Measurements from ENCODE around the gene ARHGAP12.

The ARHGAP12 gene

DNA sequence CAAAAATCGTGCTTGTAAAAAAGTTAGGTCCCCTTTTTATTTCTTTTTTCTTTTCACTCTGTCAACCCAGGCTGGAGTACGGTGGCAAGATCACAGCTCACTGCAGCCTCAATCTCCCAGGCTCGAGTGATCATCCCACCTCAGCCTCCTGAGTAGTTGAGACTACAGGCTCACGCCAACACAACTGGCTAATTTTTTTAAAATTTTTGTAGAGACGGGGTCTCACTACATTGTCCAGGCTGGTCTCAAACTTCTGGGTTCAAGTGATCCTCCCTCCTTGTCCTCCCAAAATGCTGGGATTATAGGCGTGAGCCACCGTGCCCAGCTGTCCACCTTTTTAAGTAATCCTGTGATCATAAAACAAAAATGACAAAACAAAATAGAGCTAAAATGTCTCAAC lies 19.4 kb upstream of the ARHGAP12 start:
- no peak for DNase-seq (ENCODE audit: low read depth in 2 of 2, low spot score in 1 of 2)

DNA sequence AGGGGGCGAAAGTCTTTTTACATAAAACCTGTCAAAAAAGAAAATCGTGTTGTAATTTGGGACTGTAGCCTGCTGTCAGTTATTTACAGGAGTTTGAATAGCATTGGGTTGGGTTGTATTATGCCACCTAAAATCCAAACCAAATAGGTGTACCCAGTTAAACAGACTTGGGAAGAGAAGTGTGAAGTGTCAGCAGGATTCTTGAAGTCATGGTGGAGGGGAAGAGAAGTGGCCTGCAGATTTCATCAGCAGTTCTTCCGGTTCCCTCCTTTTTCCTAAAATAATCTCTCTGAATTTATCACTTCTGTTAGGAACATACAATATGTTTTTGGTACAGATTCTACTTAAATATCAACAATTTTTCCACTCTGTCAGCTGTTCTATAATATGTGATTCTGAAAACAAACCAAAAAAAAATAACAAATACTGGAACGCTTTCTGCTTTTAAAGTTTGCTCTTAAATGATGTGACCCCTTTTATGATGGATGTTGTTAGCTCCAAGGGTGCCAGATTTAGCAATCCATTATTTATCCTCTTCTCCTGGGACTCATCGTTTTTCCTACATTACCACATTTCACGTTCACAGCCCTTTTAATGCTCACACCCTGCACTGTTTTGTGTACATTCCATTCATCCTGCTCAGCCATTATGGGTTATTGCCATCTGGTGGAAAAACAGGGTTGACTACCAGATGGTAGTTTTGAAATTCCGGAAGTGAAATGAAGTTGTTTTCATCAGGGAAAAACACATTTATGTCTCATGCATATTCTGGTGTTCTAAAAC lies 18.7 kb upstream of the ARHGAP12 start:
- DNase-seq (ENCODE audit: low read depth in 2 of 2, low spot score in 1 of 2) = no peak

DNA sequence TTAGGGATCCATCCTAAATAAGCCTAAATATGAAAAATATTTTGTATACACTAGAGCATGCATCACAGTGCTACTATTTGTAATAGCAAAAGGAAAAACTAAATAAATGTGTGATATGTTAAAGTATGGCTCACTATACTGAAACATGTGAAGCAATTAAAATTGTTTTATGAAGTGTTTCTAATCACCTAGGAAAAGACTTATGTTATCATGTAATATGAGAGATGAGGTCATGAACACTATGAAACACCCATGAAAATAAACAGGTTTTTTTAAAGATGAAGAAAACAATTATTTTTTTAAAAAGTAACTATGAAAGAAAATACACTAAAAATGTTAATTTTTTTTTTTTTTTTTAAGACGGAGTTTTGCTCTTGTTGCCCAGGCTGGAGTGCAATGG lies 16.8 kb upstream of the ARHGAP12 start:
- DNase-seq (ENCODE audit: low read depth in 2 of 2, low spot score in 1 of 2) = no peak

DNA sequence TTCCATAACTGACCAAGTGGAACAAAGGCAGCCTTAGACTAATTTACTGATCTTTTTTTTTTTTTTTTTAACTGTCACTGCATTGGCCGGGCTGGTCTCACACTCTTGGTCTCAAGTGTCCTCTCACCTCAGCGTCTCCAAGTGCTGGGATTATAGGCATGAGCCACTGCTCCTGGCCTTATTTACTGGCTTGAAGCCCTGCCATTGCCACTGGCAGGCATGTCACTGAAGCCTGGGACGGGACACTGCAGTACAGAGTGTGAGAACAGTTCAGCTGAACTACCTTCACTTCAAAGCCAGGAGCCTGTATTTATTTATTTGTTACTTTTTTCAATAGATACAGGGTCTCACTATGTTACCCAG lies 15.4 kb upstream of the ARHGAP12 start:
- no peak for DNase-seq (ENCODE audit: low read depth in 2 of 2, low spot score in 1 of 2)

DNA sequence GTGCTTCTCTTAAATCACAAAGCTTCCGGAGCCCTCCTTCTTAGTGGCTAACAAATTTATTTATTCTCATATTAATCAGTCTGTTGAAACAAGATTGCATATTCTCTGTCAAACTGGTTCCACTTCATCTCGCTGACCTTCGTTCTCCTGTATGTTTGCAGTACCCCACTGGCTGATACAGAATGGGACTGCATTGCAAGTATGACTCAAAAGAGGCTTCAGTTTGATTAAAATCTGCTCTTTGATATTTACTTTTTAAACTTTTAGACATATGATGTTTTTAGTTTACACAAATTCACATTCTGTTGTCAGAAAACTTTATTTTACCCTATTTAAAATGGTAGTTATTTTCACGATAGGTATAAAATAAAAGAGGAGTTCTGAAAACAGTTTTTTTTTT lies 14.3 kb upstream of the ARHGAP12 start:
- no peak for DNase-seq (ENCODE audit: low read depth in 2 of 2, low spot score in 1 of 2)

DNA sequence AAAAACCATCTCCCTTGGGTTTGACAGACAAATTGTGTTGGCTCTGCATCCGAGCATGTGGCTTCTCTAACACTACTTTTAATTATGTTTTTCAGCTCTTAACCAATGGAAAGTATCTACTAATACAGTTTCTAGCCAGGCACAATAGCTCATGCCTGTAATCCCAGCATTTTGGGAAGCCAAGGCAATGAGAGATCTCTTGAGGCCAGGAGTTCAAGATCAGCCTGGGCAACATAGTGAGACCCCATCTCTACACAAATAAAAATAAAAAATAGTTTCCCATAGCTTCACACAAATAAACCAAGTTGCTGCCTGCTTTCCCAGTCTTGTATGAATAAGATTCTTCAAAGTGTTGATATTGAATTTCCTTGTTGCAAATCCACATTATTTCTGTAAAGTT lies 13.8 kb upstream of the ARHGAP12 start:
- DNase-seq (ENCODE audit: low read depth in 2 of 2, low spot score in 1 of 2) = no peak

DNA sequence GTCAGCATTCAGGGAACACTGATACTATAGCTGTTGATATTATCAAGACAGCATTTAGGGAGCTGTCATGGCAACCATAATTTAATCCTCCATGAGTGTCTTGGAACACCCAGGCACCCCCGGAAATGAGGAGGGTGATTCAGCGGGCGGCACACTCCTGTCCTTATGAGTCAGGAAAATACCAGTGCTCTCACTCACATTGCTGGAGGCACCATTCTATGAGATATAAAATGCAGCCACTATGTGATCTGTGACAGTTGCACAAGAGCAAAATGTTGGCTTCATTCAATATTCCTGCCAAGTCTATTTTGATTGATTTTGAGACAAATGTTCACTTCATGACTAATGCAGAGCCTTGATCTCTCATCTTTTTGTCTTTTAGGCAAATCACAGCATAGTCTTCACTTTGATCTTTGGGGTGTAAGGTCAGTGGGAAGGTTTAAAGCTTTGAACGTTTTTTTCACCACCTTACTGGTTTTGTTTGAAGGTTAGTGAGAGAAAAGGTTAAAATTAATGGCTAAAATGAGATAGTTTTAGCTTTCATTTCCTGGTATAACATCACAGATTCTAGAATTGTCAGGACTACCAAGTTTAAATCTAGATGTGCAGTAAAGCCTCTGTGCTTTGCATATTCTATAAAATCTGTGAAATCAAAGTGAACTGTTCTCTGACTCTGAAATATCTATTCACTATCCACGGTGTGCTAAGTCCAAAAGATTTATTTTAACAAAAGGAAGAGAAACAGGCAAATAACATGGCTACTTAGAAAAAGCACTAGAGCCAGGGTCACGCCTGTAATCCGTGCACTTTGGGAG lies 12.4 kb upstream of the ARHGAP12 start:
- DNase-seq (ENCODE audit: low read depth in 2 of 2, low spot score in 1 of 2) = no peak

DNA sequence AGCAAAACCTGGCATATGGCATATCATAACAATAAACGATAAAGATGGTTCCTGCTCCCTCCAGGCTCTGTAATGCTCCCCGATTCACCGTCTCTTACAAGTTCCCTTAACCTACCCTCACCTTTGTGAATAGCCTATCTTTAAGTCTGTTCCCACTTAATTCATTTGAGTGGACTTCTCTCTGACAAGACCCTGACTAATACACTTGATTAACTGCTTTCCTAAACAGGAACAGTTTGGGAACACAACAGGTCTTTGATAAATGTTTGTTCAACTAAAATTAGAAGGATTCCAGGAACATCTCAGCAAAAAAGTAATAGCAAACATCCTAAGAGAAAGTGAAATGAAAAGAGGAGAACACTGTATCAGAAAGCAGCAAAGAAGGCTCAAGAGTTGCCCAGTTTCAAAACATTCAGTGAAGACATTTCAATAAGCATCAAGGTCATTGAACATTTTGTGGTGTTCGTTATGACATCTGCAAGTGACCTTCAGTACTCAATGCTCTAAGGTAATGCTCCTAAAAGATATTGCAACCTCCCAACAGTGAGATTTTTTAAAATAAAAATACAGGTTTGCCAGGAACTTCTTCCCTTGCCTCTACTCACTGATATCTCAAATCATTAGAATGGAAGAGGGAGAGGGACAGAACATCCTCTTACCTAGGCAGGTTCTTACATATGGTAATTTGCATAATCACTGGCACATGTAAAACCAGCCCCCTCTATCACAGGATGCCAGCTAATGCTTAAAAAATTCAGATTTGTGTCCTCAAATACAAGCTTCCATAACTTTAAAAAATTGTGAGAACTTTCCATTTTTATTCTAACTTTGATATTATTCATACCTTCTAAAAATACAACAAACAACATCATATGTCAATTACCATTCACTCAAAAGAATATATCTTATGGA lies 11.4 kb upstream of the ARHGAP12 start:
- DNase-seq (ENCODE audit: low read depth in 2 of 2, low spot score in 1 of 2) = no peak

DNA sequence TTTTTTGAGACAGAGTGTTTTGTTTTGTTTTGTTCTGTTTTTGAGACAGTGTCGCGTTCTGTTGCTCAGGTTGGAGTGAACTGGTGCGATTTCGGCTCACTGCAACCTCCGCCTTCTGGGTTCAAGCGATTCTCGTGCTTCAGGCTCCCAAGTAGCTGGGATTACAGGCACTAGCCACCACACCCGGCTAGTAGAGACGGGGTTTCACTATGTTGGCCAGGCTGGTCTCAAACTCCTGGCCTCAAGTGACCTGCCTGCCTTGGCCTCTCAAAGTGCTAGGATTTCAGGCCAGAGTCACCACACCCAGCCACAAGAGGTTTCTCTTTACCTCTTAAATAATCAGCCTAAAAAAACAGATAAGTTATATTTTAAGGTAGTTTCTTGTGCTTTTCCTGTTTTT lies 8.7 kb upstream of the ARHGAP12 start:
- DNase-seq (ENCODE audit: low read depth in 2 of 2, low spot score in 1 of 2) = no peak

DNA sequence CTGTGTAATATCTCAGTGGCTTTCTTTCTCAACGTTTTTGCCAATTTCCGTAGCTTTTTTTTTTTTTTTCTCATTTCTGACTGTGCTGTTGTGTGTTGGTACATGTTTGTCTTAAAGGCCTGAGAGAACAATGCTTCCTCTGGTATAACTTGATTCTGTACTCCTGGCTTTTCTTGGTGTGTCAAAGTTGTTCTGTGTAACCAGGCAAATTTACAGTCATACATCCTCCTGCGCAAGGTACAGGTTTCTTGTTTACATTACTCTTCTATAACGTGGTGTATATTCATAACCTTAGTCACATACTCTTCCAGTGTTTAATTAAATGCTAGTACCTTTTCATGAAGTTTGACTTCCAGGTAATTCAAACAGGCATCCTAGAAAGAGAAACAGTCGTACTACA lies 8.3 kb upstream of the ARHGAP12 start:
- no peak for DNase-seq (ENCODE audit: low read depth in 2 of 2, low spot score in 1 of 2)

DNA sequence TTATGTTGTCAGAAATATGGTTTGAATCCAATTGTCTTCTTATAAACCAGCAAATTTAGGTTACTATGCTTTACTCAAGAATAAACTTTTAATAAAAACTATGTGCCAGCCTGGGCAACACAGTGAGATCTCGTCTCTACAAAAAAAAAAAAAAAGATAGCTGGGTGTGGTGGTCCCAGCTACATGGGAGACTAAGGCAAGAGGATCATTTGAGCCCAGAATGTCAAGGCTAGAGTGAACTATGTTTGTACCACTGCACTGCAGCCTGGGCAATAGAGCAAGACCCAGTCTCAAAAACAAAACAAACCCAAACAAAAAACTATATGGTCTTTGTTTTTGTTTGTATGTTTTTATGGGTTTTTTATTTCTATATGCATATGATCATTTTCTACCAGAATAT lies 7.5 kb upstream of the ARHGAP12 start:
- no peak for DNase-seq (ENCODE audit: low read depth in 2 of 2, low spot score in 1 of 2)

DNA sequence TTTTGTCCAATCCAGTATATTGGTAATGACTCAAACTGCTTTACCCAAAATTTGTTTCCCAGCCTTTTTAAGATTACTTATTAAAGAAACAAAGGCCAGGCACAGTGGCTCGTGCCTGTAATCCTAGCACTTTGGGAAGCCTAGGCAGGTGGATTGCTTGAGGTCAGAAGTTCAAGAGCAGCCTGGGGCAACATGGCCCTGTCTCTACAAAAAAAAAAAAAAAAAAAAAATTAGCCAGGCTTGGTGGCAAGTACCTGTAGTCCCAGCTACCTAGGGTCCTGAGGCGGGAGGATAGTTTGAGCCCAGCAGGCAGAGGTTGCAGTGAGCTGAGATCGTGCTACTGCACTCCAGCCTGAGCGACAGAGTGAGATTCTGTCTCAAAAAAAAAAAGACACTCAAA lies 7.0 kb upstream of the ARHGAP12 start:
- no peak for DNase-seq (ENCODE audit: low read depth in 2 of 2, low spot score in 1 of 2)

DNA sequence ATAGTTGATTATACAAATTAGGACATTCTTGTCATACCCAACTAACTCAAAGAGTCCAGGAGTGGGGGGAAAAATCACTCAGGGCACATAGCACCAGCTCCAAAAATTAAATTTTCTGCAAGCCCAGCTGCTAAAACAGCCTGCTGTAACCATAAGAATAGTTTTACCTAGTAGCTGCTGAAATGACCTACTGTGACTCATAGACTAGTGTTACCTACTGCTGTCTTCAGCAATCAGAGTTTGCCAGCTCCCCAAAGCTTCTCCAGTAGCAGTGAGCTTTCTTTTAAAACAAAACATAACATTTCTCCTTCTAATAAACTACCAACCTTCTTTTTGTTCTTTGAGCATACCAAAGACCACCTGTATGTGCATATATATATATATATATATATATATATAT lies 4.2 kb upstream of the ARHGAP12 start:
- no peak for DNase-seq (ENCODE audit: low read depth in 2 of 2, low spot score in 1 of 2)

DNA sequence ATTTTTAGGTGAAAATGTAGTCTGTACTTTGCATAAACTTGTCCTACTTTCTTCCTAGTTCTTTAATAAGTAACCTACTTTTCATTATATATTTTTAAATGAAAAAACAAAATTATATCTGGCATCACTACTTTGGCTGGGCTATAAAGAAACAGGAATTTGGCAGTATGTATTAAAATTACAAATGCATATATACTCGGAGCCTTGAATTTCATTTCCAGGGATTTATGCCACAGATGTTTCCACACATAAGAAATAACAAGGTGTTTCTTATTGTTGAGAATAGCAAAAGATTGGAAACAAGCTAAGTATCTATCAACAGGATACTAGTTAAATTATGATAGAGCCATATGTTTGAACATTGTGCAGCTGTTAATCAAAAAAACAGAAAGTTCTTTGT lies 2.2 kb upstream of the ARHGAP12 start:
- DNase-seq (ENCODE audit: low read depth in 2 of 2, low spot score in 1 of 2) = no peak

DNA sequence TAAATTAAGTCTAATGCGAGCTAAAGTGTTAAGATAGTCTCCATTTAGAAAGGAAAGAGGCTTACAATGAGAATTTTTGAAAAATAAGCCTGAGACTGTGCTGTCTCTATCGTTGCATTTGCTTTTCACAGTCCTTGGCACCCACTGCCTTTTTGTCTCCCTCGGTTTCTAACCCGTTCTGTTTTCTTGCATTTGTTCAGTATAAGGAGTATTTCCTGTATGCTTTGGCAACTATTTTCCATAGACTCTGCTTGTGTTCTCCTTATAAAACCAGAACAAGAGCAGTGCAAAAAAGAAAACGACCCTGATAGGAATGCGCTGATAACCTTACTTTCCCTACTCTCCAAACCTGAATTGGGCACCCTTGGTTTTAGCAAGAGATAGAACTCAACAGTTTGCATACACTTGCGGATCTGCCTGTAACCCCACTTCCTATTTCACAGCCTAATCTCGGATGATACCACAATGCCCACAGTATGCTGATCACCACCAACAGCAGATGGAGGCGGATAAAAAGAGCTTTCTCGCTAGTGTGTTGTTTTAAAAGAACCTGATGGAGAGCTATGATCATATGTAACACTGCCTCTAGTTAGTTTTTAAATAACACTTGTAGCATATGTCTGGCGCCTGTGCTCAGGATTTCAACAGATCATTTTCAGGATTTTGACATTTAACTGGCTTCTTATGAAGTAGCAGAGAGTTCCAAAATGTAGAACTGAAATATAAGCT lies 1.6 kb upstream of the ARHGAP12 start:
- DNase-seq (ENCODE audit: low read depth in 2 of 2, low spot score in 1 of 2) = peak; percentile 5

DNA sequence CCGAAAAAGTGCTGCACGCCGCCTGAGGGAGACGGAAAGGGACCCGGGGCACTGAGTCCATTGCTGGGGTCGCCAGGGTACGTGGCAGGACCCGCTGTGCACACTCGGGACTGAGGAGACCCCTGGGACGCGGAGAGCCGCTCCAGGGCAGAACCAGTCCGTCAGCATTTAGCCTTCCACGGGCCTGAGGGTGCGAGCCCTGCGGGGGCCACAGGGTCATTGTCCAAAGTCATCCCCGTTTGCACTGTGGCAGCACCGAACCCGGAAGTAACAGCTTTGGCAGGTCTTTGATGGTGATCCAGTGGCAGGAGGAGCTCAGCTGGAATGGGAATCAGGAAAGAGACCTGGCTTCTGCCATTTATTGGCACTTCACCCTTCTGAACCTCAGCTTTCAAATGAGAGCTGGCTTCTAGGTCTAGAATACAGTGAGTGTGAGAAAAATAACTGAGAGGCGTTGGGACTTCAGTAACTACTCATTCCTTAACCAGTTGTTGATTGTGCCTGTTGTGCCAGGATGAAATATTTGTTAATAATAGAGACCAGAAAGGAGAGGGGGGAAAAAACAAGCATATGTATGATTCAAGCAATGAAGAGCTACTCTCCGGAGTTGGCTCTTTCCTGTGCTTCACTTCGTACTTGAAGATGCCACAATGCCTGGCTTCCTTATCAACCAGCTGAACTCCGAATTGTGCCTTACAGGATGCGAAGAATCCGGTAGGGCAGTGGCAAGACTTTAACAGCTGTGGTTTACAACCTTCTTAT lies 811 bp upstream of the ARHGAP12 start:
- no peak for DNase-seq (ENCODE audit: low read depth in 2 of 2, low spot score in 1 of 2)

DNA sequence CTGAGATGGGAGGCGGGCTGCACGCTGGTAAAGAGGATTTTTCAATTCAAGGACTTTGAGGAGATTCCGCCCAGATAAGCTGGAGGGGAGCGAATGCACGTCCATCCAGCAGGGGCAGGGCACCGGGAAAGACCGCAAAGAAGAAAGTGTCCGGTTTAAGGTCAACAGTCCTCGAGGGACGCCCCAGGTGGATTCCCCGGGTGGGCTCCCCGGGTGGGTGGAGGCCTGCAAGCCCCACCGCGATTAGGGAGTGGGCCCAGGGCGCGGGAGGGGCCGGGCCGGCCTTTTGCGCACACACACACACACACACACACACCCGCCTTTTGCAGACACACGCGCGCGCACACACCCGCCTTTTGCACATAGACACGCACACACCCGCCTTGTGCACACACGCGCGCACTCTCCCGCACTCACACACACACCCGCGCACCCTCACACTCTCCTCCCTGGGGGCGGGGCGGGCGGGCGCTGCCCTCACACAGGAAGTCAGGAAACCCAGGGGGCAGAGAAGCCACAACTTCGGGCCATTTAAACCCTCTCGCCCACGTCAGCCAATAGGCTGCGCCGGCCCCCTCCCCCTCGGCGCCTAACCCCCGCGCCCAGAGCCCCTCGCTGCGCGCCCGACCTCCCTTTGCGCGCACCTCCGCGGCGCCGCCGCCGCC lies 615 bp downstream of the ARHGAP12 start:
- DNase-seq (ENCODE audit: low read depth in 2 of 2, low spot score in 1 of 2) = peak; percentile 9 to 28

DNA sequence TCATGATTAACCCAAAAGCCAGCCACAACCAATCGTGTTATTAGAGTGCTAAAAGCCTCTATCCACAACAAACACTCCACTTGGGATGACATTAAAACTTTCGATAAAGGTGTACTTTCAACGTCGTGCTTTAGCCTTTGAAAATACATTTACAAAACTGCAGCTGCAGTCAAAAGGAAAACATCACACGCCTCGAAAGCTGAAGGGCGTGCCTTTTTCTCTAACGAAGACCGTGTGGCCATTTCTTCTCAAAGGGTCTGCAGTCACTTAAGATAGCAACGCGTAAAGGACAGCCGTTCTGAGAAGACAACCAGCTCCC lies 1.1 kb downstream of the ARHGAP12 start:
- no peak for DNase-seq (ENCODE audit: low read depth in 2 of 2, low spot score in 1 of 2)

DNA sequence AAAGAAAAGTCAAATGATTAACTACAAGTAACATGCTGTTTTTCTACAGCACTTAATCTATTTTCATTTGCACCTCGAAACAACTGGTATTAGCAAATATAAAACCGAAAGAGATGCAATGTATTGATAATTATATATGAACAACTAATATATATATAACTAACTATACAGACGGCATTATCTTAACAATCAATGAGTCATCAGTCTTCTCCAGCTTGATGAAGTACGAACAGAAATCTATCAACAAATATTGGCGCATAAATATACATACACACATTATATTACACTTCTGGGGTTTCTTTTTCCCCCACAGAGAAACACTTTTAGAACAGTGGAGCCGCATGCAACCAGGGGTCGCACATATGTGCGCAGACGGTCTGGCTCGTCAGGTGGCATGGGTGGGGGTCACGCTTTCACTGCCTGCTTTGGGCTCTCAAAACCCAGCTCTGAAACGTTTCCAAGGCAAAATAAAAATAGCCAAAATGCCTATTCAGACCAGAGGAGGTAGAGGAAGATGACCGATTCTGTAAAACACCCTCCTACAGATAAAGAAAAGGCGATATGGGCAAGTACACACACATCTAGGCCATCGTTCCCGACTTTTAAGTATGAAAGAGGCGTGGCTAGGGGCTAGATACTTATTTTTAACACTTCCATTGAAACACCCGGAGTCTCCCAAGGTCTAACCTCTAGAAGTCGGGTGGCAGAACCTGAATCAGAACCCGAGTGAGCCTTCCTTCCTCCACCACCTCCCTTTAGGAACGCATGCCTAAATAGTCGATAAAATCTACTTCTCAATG lies 1.7 kb downstream of the ARHGAP12 start:
- DNase-seq (ENCODE audit: low read depth in 2 of 2, low spot score in 1 of 2) = no peak
